Keratinocyte (primary cell): ENCODE data around the gene POMT2. TPM values are rescaled to one million over a fixed set of nuclear protein-coding genes. Genes with fewer than 3 reads are reported as not detected.

Experiments
- DNase-seq: peaks from one replicate; pipeline ENCODE4 v3.0.0-alpha.2; 2011; ENCODE audit warnings: low read depth, missing footprints, low spot score
- FAIRE-seq: peaks from 2 replicates; lab custom pipeline; 2011; peaks lifted over from hg19 to GRCh38; lab: Jason Lieb, UNC
- H2AFZ ChIP-seq: 2 replicates; pipeline ENCODE4 v1.6.0; 2012; ENCODE audit warnings: low read length, control low read depth, inconsistent platforms; ENCODE audit not compliant: control insufficient read depth
- H3K27ac ChIP-seq: 2 replicates; pipeline ENCODE4 v1.5.1; 2011; ENCODE audit warnings: low read length; ENCODE audit not compliant: control insufficient read depth, insufficient read depth
- H3K27me3 ChIP-seq: 3 replicates; pipeline ENCODE4 v1.6.0; 2011; ENCODE audit warnings: low read length; ENCODE audit not compliant: control insufficient read depth, insufficient read depth; ENCODE audit errors: extremely low read depth
- H3K36me3 ChIP-seq, 2 experiments: 2 replicates in 1 of 2; 3 replicates in 1 of 2; pipeline ENCODE4 v1.5.1; 2011; ENCODE audit warnings: low read length in 2 of 2, mild to moderate bottlenecking in 1 of 2; ENCODE audit not compliant: control insufficient read depth in 2 of 2, insufficient read depth in 2 of 2; ENCODE audit errors: extremely low read depth in 1 of 2
- H3K4me1 ChIP-seq: 3 replicates; pipeline ENCODE4 v1.5.1; 2011; ENCODE audit warnings: low read length; ENCODE audit not compliant: control insufficient read depth, insufficient read depth; ENCODE audit errors: extremely low read depth
- H3K4me2 ChIP-seq: 3 replicates; pipeline ENCODE4 v1.6.0; 2011; ENCODE audit warnings: low read depth, low read length; ENCODE audit not compliant: control insufficient read depth, insufficient read depth; ENCODE audit errors: extremely low read depth
- H3K4me3 ChIP-seq, 3 experiments: fragments of 200-600 bp in 1 of 3; sonication (generic) in 1 of 3; 2 replicates in 2 of 3; 3 replicates in 1 of 3; pipeline ENCODE4 v1.5.1; 2011 to 2016; ENCODE audit warnings: low read length in 3 of 3, mild to moderate bottlenecking in 3 of 3, control low read depth in 2 of 3, inconsistent platforms in 1 of 3, low read depth in 1 of 3, mixed read lengths in 1 of 3, mixed run types in 1 of 3, moderate library complexity in 1 of 3; ENCODE audit not compliant: control insufficient read depth in 2 of 3, insufficient read depth in 2 of 3; ENCODE audit errors: extremely low read depth in 1 of 3
- H3K79me2 ChIP-seq: 2 replicates; pipeline ENCODE4 v1.6.0; 2012; ENCODE audit warnings: low read length; ENCODE audit not compliant: control insufficient read depth, insufficient read depth
- H3K9ac ChIP-seq: 3 replicates; pipeline ENCODE4 v1.6.0; 2011; ENCODE audit warnings: low read length; ENCODE audit not compliant: control insufficient read depth, insufficient read depth; ENCODE audit errors: extremely low read depth
- H3K9me1 ChIP-seq: 3 replicates; pipeline ENCODE4 v1.6.0; 2011; ENCODE audit warnings: low read length; ENCODE audit not compliant: control insufficient read depth, insufficient read depth; ENCODE audit errors: extremely low read depth
- H3K9me3 ChIP-seq: 2 replicates; pipeline ENCODE4 v1.5.1; 2012; ENCODE audit warnings: low read depth, low read length; ENCODE audit not compliant: control insufficient read depth
- H4K20me1 ChIP-seq: 3 replicates; pipeline ENCODE4 v1.6.0; 2011; ENCODE audit warnings: low read length; ENCODE audit not compliant: control insufficient read depth, insufficient read depth; ENCODE audit errors: extremely low read depth
- EZH2 ChIP-seq: IDR thresholded peaks from one replicate; pipeline ENCODE4 v1.6.1; 2012; ENCODE audit warnings: inconsistent platforms, mild to moderate bottlenecking, low read length, moderate library complexity
- dilution Hi-C: fragments of 300-500 bp; cut with MboI; formaldehyde crosslinking; loops from one replicate; pipeline ENCODE4 v1.7.0; 2020; ENCODE audit warnings: low sequenced_read_pairs; ENCODE audit not compliant: extremely low pct_ligation_motif_present
- polyA plus RNA-seq, 5 experiments: library from polyadenylated mRNA; depleted of rRNA in 3 of 5; stranded (reverse) in 3 of 5; stranded (forward) in 1 of 5; unstranded in 1 of 5; fragments of >200 nt; gene quantifications; 1 replicate in 1 of 5; 2 replicates in 3 of 5; 3 replicates in 1 of 5; pipeline versions ENCODE4 v1.2.1 to v1.2.3, GENCODE V29; 2011 to 2012; ENCODE audit warnings: missing spikeins in 2 of 5, low read depth in 1 of 5, low replicate concordance in 1 of 5
- TF ChIP-seq, protein P1 (sequence below), 3 experiments: IDR thresholded peaks in 1 of 3; conservative IDR thresholded peaks in 1 of 3; optimal IDR thresholded peaks in 1 of 3; 2 replicates in 2 of 3; 3 replicates in 1 of 3; pipeline versions ENCODE3 to v1.5.1; 2011; ENCODE audit warnings: low read length in 3 of 3, mild to moderate bottlenecking in 3 of 3, moderate library complexity in 2 of 3, control low read depth in 1 of 3, inconsistent platforms in 1 of 3; ENCODE audit not compliant: insufficient read depth in 2 of 3; ENCODE audit errors: extremely low read depth in 1 of 3

Gene POMT2
- polyA plus RNA-seq, 1 donor (not counting 4 experiments of a cell fraction or from before 2014, with no cell fraction given): 21.1 TPM

DNA sequence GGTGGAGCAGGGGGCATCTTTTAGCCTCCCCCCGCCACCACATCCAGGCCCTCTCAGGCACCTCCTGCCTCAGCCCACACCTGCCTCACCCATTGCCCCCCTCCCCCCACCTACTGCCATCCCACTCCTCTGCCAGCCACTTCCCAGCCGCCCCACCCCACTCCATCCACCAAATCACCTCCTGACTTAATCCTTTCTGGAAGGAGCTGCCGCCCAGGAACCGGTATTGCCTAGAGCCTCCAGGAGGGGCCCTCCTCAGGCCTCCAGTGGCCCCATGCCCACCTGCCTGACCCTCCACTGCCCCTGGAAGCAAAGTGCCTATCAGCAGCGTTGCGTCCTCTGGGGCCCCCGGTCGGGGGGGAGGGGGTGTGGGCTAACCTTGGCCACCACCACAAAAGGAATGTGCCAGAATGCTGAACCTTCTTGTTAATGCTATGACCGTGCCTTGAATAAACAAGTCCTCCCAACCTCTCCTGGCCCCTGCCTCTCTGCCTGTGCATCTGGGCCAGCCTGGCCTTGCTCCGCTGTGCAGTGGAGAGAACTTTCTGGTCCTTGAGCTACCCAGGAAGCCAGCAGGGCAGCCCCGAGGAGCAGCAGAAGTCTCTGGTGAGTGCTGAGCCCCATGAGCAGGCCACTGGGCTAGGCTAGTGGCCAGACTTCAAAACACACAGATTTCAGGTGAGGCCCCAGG, 61.5 kb downstream of the POMT2 start:
- no peaks in the 10 kb centered on the region for H3K9me3 ChIP-seq
- H3K9me1 ChIP-seq: no peaks in the 10 kb centered on the region
- H3K79me2 ChIP-seq: no peaks in the 10 kb centered on the region
- DNase-seq (no peak), FAIRE-seq (no peak)
- no peaks in the 10 kb centered on the region for H4K20me1 ChIP-seq
- no peaks in the 10 kb centered on the region for H3K36me3 ChIP-seq
- dilution Hi-C loops: no loop called here
- TF ChIP-seq EZH2: no peak
- H3K27me3 ChIP-seq: peaks cover 10% of the 10 kb centered on the region
- no peak overlapping the region for H3K4me3 ChIP-seq
- no peak overlapping the region for H3K27ac ChIP-seq
- no peak overlapping the region for H3K9ac ChIP-seq
- H2AFZ ChIP-seq: no peak overlapping the region
- H3K4me1 ChIP-seq: no peaks in the 10 kb centered on the region
- no peak overlapping the region for H3K4me2 ChIP-seq

DNA sequence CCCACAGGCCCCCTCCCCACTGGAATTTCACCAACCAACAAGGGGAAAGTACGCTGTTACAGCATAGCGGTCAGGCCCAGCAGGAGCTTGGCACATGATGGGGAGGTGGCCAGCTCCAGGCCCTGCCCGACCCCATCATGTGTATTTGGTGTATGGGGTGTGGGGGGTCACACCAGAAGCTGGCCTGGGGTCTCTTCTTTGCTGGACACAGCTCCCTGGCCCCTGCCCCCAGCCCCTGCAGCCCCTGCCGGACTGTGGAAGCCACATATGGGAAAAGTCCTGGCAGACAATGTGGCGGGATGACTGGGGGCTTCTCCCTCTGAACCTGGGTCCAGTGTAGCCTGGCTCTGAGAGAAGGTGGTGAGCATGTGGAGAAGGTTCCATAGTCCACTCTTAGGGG, 62.1 kb downstream of the POMT2 start:
- H3K27ac ChIP-seq: no peak overlapping the region
- H2AFZ ChIP-seq: no peak overlapping the region
- no peak overlapping the region for H3K4me3 ChIP-seq
- no peaks in the 10 kb centered on the region for H3K79me2 ChIP-seq
- no peaks in the 10 kb centered on the region for H3K36me3 ChIP-seq
- H3K9me1 ChIP-seq: no peaks in the 10 kb centered on the region
- H3K9ac ChIP-seq: no peak overlapping the region
- no peaks in the 10 kb centered on the region for H4K20me1 ChIP-seq
- dilution Hi-C loops: no loop called here
- no peak for TF ChIP-seq EZH2
- TF ChIP-seq, protein P1, sequence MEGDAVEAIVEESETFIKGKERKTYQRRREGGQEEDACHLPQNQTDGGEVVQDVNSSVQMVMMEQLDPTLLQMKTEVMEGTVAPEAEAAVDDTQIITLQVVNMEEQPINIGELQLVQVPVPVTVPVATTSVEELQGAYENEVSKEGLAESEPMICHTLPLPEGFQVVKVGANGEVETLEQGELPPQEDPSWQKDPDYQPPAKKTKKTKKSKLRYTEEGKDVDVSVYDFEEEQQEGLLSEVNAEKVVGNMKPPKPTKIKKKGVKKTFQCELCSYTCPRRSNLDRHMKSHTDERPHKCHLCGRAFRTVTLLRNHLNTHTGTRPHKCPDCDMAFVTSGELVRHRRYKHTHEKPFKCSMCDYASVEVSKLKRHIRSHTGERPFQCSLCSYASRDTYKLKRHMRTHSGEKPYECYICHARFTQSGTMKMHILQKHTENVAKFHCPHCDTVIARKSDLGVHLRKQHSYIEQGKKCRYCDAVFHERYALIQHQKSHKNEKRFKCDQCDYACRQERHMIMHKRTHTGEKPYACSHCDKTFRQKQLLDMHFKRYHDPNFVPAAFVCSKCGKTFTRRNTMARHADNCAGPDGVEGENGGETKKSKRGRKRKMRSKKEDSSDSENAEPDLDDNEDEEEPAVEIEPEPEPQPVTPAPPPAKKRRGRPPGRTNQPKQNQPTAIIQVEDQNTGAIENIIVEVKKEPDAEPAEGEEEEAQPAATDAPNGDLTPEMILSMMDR (optimal IDR thresholded peaks at IDR 0.05 in 1 of 3, IDR thresholded peaks at IDR 0.05 in 1 of 3, conservative IDR thresholded peaks at IDR 0.05 in 1 of 3; ENCODE audit: extremely low read depth in 1 of 3, insufficient read depth in 2 of 3, low read length in 3 of 3): no peak
- no peaks in the 10 kb centered on the region for H3K4me1 ChIP-seq
- FAIRE-seq (no peak), DNase-seq (no peak)
- H3K27me3 ChIP-seq: peaks cover 10% of the 10 kb centered on the region
- H3K4me2 ChIP-seq: no peak overlapping the region
- H3K9me3 ChIP-seq: no peaks in the 10 kb centered on the region

DNA sequence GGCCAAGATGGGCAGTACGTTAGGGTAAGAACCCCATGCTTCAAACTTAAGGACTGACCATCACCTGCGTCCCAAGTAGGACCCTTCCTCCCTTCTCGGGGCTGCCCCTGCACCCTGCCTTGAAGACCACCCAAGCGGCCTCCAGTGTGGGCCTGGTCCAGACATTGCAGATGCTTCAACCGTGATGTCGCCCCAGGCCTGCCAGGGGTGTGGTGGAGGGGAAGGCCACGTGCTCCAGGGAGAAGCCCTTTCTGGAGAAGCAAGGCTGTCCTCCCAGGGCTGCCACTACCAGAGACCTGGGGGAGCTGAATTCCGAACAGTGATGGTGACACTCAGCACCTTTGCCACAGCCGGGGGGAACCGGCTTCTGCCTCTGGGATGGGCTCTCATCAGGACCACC, 63.0 kb downstream of the POMT2 start:
- Histone ChIP-seq H3K27ac (no peak overlapping the region), H3K4me1 (no peaks in the 10 kb centered on the region), H3K27me3 (peaks cover 10% of the 10 kb centered on the region), H3K4me3 (no peak overlapping the region), H3K4me2 (no peak overlapping the region), H2AFZ (no peak overlapping the region), H3K9ac (no peak overlapping the region), H3K79me2 (no peaks in the 10 kb centered on the region), H4K20me1 (no peaks in the 10 kb centered on the region), H3K36me3 (no peaks in the 10 kb centered on the region), H3K9me1 (no peaks in the 10 kb centered on the region), H3K9me3 (no peaks in the 10 kb centered on the region)
- DNase-seq (no peak), FAIRE-seq (no peak)
- TF ChIP-seq, protein P1 (optimal IDR thresholded peaks at IDR 0.05 in 1 of 3, IDR thresholded peaks at IDR 0.05 in 1 of 3, conservative IDR thresholded peaks at IDR 0.05 in 1 of 3; ENCODE audit: extremely low read depth in 1 of 3, insufficient read depth in 2 of 3, low read length in 3 of 3): no peak
- TF ChIP-seq EZH2: no peak
- dilution Hi-C loops: no loop called here
